Stimulated activated CD4-positive, alpha-beta T cell treated with anti-CD3 and anti-CD28 coated beads, Interleukin-15, amount 100 ng/mL, for 1 hour (primary cell): Measurements from ENCODE around the gene IL1RAPL1.
"Not testable (repeated sequence)": the region's sequence is repeated elsewhere in the genome, so short reads cannot be mapped to it uniquely, and the experiment has no call there.

Source experiments
- DNase-seq, 2 donors: peaks; one replicate each; pipeline ENCODE4 v3.0.0-alpha.2; 2020; ENCODE audit warnings: low read depth in 1 of 2, low spot score in 1 of 2

The IL1RAPL1 gene

DNA sequence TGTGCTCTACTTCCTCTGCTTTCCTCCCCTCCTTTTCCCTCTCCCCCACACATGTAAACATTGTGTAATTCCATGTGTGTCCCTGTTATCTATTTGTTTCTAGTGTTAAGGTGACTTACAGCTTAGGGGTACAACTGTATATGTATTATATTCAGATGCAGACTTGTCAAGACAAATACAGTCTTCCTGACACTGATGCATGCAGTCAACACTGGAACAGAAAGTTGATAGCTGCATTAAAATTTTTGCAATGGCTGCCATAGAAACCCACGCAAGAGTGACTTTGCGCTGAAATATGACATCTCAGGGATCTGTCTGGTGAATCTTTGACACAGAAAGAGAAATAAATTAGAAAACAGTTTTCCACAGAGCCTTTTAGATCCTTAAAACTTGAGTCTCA is 656.7 kb downstream of the IL1RAPL1 start:
- no peak for DNase-seq

GRCh38 chrX:29254515-29254914 is 667.3 kb downstream of the IL1RAPL1 start:
- no peak for DNase-seq

DNA sequence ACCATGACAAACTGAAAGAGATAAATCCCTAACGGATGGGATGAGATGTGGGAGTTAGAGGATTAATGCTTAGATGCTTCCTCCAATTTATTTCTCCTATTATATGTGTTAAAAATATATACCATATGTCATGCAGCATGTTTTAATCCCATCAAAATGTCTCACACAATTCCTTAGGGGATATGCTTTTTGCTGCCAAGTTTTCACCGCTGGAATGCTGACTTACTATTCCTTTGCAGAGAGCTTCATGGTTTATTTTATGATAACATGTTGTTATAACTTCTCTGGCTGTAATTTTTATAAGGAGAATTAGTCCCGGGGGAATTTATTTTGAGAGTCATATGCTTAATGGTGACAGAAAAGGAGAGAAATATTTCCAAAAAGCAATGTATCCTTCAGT is 670.3 kb downstream of the IL1RAPL1 start:
- DNase-seq = no peak

DNA sequence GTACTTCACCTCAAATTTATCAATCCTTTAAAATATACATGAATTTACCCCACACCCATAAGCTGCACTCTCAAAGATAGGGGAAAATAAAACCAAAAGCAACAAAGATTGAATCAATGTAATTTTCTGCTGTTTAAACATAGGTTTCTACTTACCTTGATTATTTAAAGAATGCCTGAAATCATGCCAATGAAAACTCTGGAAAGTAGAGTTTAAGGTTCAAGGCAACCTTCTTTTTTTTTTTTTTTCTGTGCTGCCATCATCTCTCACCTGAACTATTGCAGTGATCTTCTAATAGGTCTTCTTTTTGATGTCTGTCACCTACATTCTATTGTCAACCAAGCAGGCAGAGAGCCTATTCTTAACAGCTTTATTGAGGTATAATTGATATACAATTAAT is 682.1 kb downstream of the IL1RAPL1 start:
- no peak for DNase-seq

DNA sequence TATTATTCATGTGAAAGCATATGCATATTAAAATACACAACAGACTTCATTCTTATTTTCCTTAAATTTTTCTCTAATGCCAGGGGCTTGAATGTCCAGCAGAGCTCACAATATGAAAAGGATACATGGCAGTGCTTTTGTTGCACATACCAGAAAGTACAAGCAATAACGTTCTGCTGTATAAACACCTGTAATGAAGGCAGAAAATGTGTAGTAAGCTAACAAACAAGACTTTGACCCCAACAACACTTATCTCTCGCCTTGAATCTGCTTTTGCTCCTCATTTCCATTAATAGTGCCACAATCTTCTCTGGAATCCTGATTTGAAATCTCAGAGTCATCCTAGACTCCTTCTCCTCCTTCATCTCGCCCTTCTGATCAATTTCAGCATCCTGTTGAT is 687.3 kb downstream of the IL1RAPL1 start:
- DNase-seq = no peak

DNA sequence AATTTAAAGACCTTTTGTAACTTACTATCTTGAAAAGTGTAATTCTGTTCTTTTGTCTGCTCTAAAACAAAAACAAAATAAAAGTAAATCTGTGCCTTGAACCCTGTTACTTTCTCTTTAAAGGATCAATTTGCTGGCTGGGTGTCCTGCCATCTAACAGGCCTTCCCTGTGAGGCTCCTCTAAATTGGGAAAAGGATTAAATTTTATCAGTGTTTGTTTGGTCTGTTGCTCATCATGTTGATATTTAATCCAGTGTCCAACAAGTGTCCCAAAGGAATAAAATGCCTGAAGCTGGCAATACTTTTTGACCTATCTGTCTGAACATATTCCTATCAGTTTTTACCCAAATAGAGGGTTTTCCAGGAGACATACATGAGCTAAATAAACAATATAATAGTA is 688.7 kb downstream of the IL1RAPL1 start:
- DNase-seq = no peak

GRCh38 chrX:29281078-29281742 is 694.0 kb downstream of the IL1RAPL1 start:
- DNase-seq = no peak

DNA sequence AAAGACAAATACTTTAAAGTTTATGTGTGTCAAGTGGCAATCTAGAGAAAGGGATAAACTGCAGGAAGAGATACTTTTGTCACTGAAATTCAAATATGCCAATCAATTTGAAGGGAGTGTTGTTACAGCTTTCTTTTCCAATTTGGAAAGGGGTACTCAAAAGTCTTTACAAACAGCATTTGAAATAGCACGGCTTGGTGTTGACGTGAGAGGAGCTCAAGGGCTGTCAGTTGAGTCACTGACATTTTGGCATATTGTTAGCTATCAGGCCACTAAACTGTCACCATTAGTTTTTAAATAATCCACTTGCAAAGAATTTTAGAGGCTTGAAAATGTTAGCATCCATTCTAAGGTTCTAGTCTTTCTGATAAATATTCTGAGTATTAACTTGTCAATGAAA is 698.4 kb downstream of the IL1RAPL1 start:
- no peak for DNase-seq

GRCh38 chrX:29295987-29296680 is 708.9 kb downstream of the IL1RAPL1 start:
- DNase-seq = no peak

DNA sequence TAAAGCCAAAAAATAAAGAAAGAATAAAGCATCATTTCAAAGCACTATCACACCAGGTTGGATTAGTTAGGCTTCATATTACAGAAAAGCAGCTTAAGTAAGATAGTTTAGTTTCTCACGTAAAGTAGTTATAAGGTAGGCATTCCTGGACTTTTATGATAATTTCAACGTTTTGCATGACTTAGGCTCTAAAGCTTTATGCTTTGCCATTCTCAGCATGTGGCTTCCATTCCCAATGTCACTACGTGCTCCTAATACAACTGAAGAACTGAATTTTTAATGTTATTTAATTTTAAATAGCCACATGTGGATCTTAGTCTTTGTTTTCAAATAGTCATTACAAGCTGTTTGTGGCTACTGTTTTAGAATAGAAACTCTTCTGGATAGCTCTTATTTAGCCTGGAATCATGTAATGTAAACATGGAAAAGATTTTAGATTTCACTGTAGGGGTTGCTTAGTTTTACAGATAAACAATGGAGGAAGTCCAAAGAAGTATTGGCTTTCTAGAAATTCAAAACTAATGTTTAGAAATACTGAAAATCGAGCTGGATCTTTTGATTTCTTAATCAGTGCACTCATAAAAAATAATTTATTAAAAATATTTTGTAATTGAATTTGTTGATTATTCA is 710.0 kb downstream of the IL1RAPL1 start:
- no peak for DNase-seq

DNA sequence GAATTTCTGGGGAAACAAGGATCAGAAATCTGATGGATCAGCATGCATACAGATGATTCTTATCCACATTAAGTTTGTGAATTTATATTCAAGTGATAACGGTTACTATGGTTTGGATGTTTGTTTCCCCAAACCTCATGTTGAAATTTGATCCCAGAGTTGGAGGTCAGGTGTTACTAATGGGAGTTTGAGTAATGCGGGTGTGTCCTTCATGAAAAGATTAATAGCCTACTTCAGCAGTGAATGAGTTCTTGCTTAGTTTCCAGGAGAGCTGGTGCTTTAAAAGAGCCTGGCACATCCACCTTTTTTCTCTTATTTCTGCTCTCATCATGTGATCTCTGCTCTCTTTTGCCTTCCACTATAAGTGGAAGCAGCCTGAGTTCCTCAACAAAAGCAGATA is 712.4 kb downstream of the IL1RAPL1 start:
- DNase-seq = no peak

- DNase-seq = no peak
Observed at GRCh38 chrX:29308726-29309125, 721.5 kb downstream of the IL1RAPL1 start.

GRCh38 chrX:29315931-29316330 is 728.7 kb downstream of the IL1RAPL1 start:
- no peak for DNase-seq

GRCh38 chrX:29318012-29318411 is 730.8 kb downstream of the IL1RAPL1 start:
- no peak for DNase-seq

DNA sequence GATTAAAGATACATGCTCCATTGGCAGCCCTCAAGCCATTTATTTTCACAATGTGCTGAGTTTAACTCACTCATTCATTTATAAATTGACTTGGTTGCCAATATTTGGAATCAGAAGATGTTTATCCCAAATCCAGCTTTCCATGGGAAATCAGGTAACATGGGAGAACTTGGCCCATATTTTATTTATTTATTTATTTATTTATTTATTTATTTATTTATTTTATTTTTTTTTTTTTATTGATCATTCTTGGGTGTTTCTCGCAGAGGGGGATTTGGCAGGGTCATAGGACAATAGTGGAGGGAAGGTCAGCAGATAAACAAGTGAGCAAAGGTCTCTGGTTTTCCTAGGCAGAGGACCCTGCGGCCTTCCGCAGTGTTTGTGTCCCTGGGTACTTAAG is 745.2 kb downstream of the IL1RAPL1 start:
- DNase-seq = not testable (repeated sequence)

- DNase-seq = not testable (repeated sequence)
Observed at GRCh38 chrX:29333091-29333490, 745.8 kb downstream of the IL1RAPL1 start.

GRCh38 chrX:29348288-29348687 is 761.0 kb downstream of the IL1RAPL1 start:
- DNase-seq = no peak

- no peak for DNase-seq
Observed at GRCh38 chrX:29359276-29359675, 772.0 kb downstream of the IL1RAPL1 start.

GRCh38 chrX:29374765-29375164 is 787.5 kb downstream of the IL1RAPL1 start:
- not testable (repeated sequence) for DNase-seq

DNA sequence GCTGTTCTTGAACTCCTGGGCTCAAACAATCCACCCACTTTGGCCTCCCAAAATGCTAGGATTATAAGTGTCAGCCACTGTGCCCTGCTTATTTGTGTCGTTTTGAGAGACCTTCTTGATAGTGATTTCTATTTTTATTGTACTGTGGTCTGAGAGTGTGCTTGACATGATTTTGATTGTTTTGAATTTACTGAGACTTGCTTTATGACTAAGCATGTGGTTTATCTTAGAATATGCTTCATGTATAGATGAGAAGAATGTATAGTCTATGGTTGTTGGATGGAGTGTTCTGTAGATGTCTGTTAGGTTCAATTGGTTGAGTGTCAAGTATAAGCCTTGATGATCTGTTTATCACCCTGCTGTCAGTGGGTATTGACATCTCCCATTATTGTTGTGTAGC is 789.3 kb downstream of the IL1RAPL1 start:
- no peak for DNase-seq

GRCh38 chrX:29382811-29383210 is 795.6 kb downstream of the IL1RAPL1 start:
- no peak for DNase-seq

- DNase-seq = no peak
Observed at GRCh38 chrX:29388509-29388908, 801.3 kb downstream of the IL1RAPL1 start.
